ENCODE data around the gene BEND5.

The BEND5 gene

GRCh38 chr1:48693674-48694320, 82.9 kb downstream of the BEND5 start:
- intact Hi-C loops (cut with micrococcal nuclease), result no loop called here
- Mint-ChIP-seq H3K36me3 (ENCODE audit: low read depth) (no peaks in the 10 kb centered on the region), H3K4me1 (ENCODE audit: low read depth) (peaks cover 6% of the 10 kb centered on the region), H3K27me3 (peaks cover 10% of the 10 kb centered on the region), H3K4me3 (no peak overlapping the region), H3K9me3 (no peaks in the 10 kb centered on the region), H3K27ac (no peak overlapping the region)

DNA sequence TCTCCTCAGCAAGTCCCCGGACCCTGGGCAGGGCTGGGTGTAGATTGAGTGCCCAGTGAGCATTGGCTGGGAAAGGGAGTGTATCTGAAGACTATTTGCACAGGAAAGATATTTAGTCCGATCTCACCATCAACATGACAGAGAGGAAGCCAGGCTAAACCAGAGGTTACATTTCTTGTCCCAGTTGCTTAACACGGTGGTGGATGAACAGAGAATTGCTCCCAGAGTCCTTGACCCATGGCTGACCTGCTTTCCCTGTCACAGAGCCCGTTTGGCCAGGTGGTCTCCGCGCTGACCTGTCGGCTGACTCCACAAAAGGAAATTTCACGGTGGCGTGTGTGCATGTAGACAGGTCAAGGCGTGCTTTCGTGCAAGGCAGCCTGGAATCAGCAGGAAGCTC, 83.5 kb downstream of the BEND5 start:
- H3K4me1 Mint-ChIP-seq (ENCODE audit: low read depth), result peaks cover 6% of the 10 kb centered on the region
- H3K27ac Mint-ChIP-seq, result no peak overlapping the region
- no peaks in the 10 kb centered on the region for H3K9me3 Mint-ChIP-seq
- H3K36me3 Mint-ChIP-seq (ENCODE audit: low read depth), result no peaks in the 10 kb centered on the region
- no peak overlapping the region for H3K4me3 Mint-ChIP-seq
- intact Hi-C loops (cut with micrococcal nuclease), result no loop called here
- peaks cover 10% of the 10 kb centered on the region for H3K27me3 Mint-ChIP-seq

GRCh38 chr1:48692235-48692634, 84.5 kb downstream of the BEND5 start:
- Mint-ChIP-seq H3K36me3 (ENCODE audit: low read depth) (no peaks in the 10 kb centered on the region), H3K27ac (no peak overlapping the region), H3K9me3 (no peaks in the 10 kb centered on the region), H3K4me3 (no peak overlapping the region), H3K4me1 (ENCODE audit: low read depth) (peaks cover 6% of the 10 kb centered on the region), H3K27me3 (peaks cover 10% of the 10 kb centered on the region)
- intact Hi-C loops (cut with micrococcal nuclease), result no loop called here

DNA sequence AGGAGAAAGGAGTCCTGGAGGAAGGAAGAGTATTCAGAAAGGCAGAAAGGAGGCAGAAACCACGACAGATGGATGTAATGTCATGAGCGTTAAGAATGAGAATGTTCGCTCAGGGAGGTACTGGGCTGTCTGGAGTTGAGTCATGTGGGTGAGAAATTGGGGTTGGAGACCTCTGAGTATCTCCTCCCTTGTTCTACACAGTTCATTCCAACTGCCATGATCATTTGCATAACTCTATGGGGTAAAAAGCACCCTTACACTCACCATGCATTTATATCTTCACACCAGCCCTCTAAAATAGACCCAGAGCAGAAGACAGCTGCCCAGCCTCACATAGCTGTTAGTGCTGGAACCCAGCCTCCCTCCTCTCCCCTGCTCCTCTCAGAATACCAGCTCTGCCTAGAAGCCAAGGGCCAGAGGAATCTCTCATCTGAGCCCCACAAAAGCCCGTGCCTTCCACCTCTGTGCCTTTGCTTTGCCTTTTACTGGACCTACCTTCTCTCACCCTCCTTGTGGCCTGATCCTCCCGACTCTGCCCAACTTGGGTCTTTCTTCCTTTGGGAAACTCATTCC, 85.2 kb downstream of the BEND5 start:
- no peak overlapping the region for H3K4me3 Mint-ChIP-seq
- no peak overlapping the region for H3K27ac Mint-ChIP-seq
- H3K27me3 Mint-ChIP-seq, result peaks cover 10% of the 10 kb centered on the region
- H3K9me3 Mint-ChIP-seq, result no peaks in the 10 kb centered on the region
- H3K4me1 Mint-ChIP-seq (ENCODE audit: low read depth), result no peaks in the 10 kb centered on the region
- no peaks in the 10 kb centered on the region for H3K36me3 Mint-ChIP-seq (ENCODE audit: low read depth)
- intact Hi-C loops (cut with micrococcal nuclease), result no loop called here

DNA sequence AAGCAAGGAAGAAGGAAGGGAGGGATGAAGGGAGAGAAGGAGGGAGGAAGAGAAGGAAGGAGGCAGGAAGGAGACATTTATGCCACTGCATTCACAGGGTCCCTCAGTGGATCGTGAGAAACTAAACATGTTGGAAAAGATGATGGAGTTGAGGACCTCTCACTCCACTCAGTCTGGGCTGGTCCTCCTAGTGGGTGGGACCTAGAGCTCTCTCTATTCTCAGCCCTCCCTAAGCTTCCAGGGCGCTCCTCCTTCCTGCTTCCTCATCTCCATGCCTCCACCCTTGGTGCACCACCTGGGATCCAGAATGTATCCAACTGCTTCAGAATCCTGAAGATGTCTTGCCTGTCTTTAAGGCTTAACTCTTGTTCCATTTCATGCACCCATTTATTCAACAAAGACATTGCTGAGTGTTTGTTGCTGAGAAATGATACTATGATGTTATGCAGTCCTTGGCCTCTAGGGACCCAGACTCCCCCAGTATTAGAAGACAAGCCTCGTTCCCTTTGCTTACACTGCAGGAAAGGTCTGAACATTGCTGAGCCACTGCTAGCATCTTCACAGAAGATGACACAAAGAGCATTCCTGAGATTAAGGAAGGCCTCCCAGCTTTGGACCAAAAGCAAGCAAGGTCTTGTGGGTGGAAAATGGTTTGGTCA, 88.5 kb downstream of the BEND5 start:
- H3K27ac Mint-ChIP-seq, result no peak overlapping the region
- no peaks in the 10 kb centered on the region for H3K36me3 Mint-ChIP-seq (ENCODE audit: low read depth)
- no peaks in the 10 kb centered on the region for H3K9me3 Mint-ChIP-seq
- no peaks in the 10 kb centered on the region for H3K4me1 Mint-ChIP-seq (ENCODE audit: low read depth)
- no peak overlapping the region for H3K4me3 Mint-ChIP-seq
- H3K27me3 Mint-ChIP-seq, result peaks cover 5% of the 10 kb centered on the region
- intact Hi-C loops (cut with micrococcal nuclease), result no loop called here

GRCh38 chr1:48687282-48688045, 89.2 kb downstream of the BEND5 start:
- no peaks in the 10 kb centered on the region for H3K36me3 Mint-ChIP-seq (ENCODE audit: low read depth)
- no peak overlapping the region for H3K4me3 Mint-ChIP-seq
- H3K9me3 Mint-ChIP-seq, result no peaks in the 10 kb centered on the region
- H3K4me1 Mint-ChIP-seq (ENCODE audit: low read depth), result no peaks in the 10 kb centered on the region
- H3K27me3 Mint-ChIP-seq, result peaks cover 5% of the 10 kb centered on the region
- intact Hi-C loops (cut with micrococcal nuclease), result no loop called here
- no peak overlapping the region for H3K27ac Mint-ChIP-seq

GRCh38 chr1:48686159-48686558, 90.5 kb downstream of the BEND5 start:
- Mint-ChIP-seq H3K9me3 (no peaks in the 10 kb centered on the region), H3K4me1 (ENCODE audit: low read depth) (no peaks in the 10 kb centered on the region), H3K27me3 (no peaks in the 10 kb centered on the region)

DNA sequence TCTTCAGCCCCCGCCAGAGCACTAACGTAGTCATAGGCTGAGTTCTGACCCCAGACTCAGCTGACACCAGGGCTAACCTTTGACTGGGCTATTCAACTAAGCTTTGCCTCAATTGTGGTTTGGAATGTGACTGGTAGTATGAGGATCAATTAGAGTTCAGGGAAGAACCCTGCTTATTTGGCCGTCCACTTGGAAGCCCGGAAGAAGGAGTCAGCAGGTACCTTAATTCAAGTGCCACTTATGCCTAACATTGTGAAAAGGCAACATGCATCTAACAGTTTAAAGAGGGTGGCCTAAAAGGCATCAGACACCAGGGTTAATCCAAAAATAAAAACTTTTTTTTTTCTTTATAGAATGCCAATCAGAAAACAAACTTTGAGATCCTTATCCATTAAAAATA, 92.3 kb downstream of the BEND5 start:
- Mint-ChIP-seq H3K4me3 (no peak overlapping the region), H3K4me1 (ENCODE audit: low read depth) (no peaks in the 10 kb centered on the region), H3K9me3 (no peaks in the 10 kb centered on the region), H3K27me3 (no peaks in the 10 kb centered on the region), H3K27ac (no peak overlapping the region), H3K36me3 (ENCODE audit: low read depth) (no peaks in the 10 kb centered on the region)
- intact Hi-C loops (cut with micrococcal nuclease), result no loop called here

More at GRCh38 chr1:48686159-48686558, 90.5 kb downstream of the BEND5 start:
- no peak overlapping the region for H3K27ac Mint-ChIP-seq
- H3K36me3 Mint-ChIP-seq (ENCODE audit: low read depth), result no peaks in the 10 kb centered on the region
- intact Hi-C loops (cut with micrococcal nuclease), result no loop called here
- H3K4me3 Mint-ChIP-seq, result no peak overlapping the region

- Mint-ChIP-seq H3K27me3 (no peaks in the 10 kb centered on the region), H3K27ac (no peak overlapping the region), H3K36me3 (ENCODE audit: low read depth) (no peaks in the 10 kb centered on the region), H3K4me3 (no peak overlapping the region), H3K4me1 (ENCODE audit: low read depth) (no peaks in the 10 kb centered on the region), H3K9me3 (no peaks in the 10 kb centered on the region)
- intact Hi-C loops (cut with micrococcal nuclease), result no loop called here
Measured at GRCh38 chr1:48683839-48684238, 92.9 kb downstream of the BEND5 start.

- H3K36me3 Mint-ChIP-seq (ENCODE audit: low read depth), result no peaks in the 10 kb centered on the region
- intact Hi-C loops (cut with micrococcal nuclease), result no loop called here
- peaks cover 3% of the 10 kb centered on the region for H3K27me3 Mint-ChIP-seq
- peaks cover 10% of the 10 kb centered on the region for H3K4me1 Mint-ChIP-seq (ENCODE audit: low read depth)
- H3K4me3 Mint-ChIP-seq, result no peak overlapping the region
- no peak overlapping the region for H3K27ac Mint-ChIP-seq
- H3K9me3 Mint-ChIP-seq, result no peaks in the 10 kb centered on the region
Measured at GRCh38 chr1:48681476-48682305, 95.0 kb downstream of the BEND5 start.

DNA sequence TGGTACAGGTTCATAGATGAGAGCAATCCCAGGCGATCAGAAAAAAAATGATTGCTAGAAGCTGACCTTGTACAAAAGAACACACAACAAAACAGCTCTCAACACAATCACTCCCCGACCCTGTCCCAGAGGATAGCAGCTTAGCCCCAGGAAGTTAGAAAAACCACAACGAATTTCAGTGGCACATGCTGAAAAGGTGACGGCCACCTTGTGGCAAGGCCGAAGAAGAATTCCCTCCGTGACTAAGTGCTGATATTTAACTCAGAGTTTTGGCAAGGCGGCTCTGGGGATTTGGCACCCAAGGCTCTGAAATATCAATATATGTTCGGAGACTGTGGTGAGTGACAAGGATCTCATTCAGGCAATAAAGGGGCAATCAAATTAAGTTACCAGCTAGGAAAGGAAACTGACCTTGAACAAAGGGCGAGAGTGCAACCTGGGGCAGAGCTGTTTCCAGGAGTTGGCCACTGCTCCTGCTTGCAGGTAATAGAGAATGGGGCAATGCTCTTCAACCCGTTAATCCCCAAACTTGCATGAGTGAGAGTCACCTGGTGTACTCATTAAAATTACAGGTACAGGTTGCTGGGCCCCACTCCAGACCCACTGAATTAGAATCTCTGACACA, 96.2 kb downstream of the BEND5 start:
- intact Hi-C loops (cut with micrococcal nuclease), result no loop called here
- no peak overlapping the region for H3K27ac Mint-ChIP-seq
- H3K36me3 Mint-ChIP-seq (ENCODE audit: low read depth), result no peaks in the 10 kb centered on the region
- H3K4me3 Mint-ChIP-seq, result no peak overlapping the region
- H3K9me3 Mint-ChIP-seq, result no peaks in the 10 kb centered on the region
- peaks cover 3% of the 10 kb centered on the region for H3K27me3 Mint-ChIP-seq
- peaks cover 10% of the 10 kb centered on the region for H3K4me1 Mint-ChIP-seq (ENCODE audit: low read depth)

DNA sequence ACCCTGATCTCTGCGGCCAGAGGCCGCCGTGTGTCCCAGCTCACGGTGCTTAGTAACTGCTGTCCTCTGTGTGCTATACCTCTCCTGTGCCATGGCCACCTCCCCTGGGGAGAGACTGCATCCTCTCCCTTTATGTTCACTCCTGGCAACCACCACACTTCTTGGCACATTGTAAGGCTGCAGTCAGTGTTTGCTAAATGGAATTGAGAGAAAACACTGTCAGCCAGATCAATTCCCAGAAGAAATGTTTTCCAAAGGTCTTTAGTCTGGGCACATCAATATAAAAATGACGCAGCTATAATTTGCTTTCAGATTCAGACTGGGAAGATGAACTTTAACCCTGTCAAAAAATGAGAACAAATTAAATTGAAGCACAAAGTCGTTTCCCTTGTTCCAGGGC, 96.8 kb downstream of the BEND5 start:
- no peak overlapping the region for H3K27ac Mint-ChIP-seq
- intact Hi-C loops (cut with micrococcal nuclease), result no loop called here
- H3K27me3 Mint-ChIP-seq, result peaks cover 3% of the 10 kb centered on the region
- no peaks in the 10 kb centered on the region for H3K36me3 Mint-ChIP-seq (ENCODE audit: low read depth)
- no peaks in the 10 kb centered on the region for H3K9me3 Mint-ChIP-seq
- no peak overlapping the region for H3K4me3 Mint-ChIP-seq
- H3K4me1 Mint-ChIP-seq (ENCODE audit: low read depth), result peaks cover 13% of the 10 kb centered on the region

DNA sequence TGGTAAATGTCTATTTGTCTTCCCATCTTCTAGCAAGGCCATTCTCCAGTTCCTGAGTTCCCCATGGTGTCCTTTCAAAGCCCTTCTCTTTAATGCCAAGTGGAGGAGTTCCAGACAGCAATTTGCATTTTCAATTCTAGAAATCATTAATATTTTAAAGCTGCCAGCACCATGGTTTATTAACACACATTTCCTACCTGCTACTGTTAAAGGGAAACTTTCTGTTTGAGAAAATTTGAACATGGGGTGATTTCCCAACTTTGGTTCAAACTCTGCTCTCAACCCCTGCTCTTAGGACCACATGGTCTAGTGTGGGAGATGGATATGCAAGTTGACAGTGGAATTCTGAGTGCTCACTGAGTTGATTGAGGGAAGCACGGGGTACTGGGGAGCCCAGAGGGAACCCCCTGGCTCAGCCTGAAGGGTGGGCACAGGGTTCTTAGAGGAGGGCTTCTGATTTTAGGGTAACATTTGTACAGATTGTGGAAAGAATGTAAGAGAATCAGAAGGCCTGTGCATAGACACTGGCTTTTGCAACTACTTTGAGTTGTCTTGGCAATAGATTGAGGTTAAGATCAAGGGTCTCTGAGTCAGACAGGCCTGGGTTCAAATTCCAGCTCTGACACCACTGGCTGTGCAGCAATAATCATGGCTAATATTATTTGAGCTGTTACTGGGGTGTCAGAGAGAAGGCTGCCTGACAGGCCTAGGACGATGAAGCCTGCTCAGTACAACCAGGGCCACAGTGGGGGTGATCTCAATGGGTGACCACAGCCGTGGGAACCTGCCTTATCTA, 97.8 kb downstream of the BEND5 start:
- H3K27me3 Mint-ChIP-seq, result peaks cover 3% of the 10 kb centered on the region
- H3K4me1 Mint-ChIP-seq (ENCODE audit: low read depth), result peaks cover 17% of the 10 kb centered on the region
- no peak overlapping the region for H3K27ac Mint-ChIP-seq
- no peaks in the 10 kb centered on the region for H3K9me3 Mint-ChIP-seq
- H3K4me3 Mint-ChIP-seq, result no peak overlapping the region
- intact Hi-C loops (cut with micrococcal nuclease), result no loop called here
- no peaks in the 10 kb centered on the region for H3K36me3 Mint-ChIP-seq (ENCODE audit: low read depth)
